GM18861 (cell line): ENCODE measurements around the gene GRIN2A.

ENCODE experiments used
- ATAC-seq: cut with Tn5 transposase; IDR thresholded peaks from one replicate; pipeline ENCODE4 v1.9.1; 2021; ENCODE audit not compliant: unreplicated experiment

GRIN2A gene

DNA sequence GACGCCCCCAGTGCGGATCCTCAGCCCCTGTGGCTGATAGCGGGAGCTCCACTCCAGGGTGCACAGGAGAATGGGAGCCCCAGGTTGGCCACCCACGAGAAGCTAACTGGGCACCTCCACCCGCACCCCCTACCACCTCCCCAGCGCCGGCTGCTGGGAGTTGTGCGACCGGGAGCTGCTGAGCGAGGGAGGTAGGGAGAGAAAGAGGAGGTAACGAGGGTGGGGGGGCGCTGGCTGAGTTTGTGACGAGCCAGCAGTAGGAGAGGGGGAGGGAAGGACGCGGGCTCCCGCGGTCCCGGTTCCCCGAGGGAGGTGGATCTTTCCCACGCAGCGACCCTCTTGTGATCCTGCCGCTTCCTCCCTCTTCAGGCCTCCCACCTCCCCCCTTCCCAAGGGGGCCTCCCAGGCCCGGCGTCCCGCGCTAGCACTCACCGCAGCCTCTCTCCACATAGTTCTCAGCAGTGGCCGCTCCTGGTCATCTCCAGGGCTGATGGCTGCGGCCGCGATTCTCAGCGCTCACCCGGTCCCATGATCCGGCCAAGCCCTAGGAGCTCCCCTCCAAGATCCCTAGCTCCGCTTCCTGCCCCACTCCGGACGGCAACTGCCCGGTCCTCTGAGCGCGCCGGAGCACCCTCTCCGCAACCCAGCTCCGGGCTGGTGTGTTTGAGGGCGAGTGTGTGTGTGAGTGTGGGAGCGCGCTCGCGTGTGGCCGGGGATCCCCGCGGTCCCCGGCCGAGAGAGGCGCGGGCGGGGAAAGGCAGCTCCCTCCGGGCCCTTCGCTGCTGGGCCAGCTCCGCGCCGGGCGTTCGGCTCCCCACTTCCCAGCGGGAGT, at the start of gene GRIN2A:
GRIN2A (minus strand) TSS at position 207 of the 832 bp plus-strand sequence. CDS start 2,017 bp downstream, outside the sequence.
- ATAC-seq, result no peak

DNA sequence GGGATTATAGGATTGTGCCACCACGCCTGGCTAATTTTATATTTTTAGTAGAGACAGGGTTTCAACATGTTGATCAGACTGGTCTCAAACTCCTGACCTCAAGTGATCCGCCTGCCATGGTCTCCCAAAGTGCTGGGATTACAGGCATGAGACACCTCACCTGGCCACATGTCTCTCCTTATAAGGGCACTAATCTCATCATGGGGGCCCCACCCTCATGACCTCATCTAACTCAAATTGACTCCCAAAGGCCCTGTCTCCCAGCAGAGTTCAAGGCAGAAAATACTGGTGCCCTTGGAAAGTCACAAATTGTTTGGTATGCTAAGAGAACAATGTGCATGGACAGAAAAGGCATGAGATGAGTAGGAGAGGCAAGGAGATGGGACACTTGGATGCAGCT, 49.3 kb upstream of the GRIN2A start:
- no peak for ATAC-seq

DNA sequence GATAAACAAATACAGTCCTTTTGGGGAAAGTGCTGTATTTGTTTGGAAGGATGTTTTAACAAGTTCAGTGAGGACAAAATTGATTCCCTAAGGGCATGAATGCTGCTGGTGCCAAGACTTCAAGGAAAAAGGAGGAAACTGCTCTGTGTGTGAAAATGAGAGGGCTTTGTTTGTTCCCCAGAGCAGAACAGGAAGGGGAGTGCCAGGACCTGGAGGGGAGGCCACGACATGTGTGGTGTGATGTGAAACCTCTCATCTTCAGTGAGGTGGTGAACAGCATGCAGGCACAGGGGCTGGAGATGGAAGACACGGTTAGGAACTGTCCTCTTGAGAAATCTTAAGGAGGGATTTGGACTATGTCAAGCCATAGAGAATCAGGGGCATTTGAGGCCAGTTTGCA, 46.6 kb upstream of the GRIN2A start:
- peak; percentile 49 for ATAC-seq

DNA sequence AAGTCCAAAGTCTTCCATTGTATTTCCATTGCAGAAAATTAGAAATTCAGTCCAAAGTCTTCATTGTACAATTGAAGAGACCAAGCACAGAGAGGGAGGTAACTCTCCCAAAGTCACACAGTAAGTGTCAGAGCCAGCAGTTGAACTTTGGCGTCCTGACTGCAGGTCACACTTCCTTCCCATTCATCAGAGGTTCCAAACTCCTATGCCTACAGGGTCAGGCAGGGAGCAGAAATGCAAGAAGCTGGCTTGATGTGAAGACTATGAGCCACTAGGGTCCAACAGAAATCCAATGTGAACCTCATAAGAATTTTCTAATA, 44.7 kb upstream of the GRIN2A start:
- no peak for ATAC-seq

DNA sequence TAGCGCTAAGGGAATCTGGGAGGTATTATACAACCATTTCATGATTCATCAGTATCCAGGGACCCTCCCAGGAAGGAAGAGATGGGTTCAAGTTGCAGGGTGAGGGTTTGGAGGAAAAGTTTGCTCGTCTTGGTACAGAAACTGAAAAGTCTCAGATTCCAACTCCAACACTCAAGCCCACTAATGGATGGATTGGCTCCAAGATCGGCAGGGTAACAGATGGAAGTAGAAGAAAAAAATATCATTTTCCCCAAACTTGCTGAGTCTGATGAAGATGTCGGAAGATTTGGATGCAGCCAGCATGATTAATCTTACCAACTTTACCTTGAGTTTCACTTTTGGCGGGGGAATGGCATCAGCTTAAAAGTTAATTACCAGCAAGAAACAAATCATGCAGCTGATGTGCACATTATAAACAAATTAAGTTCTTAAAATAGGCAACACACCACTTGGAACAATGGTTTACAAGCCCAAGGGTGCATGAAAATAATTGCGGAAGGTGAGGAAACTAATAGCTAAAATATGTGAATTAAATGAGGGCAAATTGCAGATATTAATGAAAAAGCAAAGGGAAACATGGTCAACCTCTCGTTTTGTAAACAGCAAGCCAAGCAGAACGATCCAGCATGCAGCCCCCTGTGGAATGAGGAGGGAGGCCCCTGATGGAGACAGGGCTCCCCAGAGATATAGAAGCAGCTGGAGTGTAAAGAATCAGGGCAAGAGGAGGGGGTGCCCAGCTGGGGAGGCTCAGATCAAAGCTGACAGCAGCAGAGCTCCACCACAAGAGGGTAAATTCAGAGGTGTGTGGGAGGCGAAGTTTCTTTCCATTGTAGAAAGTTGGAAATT, 44.1 kb upstream of the GRIN2A start:
- ATAC-seq, result no peak

DNA sequence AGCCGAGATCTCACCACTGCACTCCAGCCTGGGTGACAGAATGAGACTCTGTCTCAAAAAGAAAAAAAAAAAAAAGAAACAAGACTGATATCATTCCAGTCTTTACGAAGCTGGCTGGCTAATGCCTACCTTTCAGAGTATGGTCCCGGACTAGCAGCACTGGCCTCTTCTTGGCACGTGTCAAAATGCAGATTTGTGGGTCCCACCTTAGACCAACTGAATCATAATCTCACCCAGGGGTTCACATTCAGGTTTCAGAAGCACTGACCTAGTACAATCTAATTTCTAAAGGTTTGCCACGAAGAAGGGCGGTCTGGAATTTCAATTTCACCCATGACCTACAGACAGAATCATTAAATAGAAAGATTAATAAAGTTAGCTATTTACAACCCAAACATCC, 43.4 kb upstream of the GRIN2A start:
- no peak for ATAC-seq

DNA sequence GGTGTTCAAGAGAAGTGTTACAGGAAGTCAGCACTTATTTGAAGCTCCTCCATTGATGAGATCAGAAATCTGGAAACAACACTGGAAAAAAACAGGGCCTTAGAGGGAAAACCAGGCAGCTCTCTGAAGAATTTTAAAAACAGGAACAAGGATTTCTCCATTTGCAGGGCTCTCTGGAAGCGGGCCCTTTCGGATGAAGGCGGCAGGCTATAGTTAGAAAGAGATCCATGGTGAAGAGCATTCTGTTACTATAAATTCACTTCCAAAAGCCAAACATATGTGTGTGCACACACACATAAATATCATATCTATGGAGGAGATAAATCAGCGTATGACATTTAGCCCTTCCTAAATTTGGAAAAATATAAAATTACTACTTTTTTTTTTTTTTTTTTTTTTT, 42.6 kb upstream of the GRIN2A start:
- ATAC-seq, result no peak

DNA sequence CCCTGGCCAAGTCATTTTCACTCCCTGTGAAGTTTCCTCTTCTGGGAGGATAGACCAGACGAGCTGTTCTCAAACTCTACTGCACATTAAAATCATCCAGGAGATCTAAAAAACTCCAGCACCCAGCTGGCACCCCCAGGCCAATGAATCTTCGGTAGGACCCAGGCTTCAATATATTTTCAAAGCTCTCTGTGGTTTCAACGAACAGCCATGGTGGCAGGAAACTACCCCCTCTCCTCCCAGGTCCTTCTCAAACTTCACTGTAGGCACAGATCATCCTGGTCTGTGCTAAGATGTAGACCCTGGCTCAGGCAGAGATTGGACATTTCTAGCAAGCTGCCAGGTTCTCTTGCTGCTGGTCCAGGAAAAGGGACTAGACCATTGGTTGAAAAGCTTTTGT, 38.7 kb upstream of the GRIN2A start:
- ATAC-seq, result no peak

DNA sequence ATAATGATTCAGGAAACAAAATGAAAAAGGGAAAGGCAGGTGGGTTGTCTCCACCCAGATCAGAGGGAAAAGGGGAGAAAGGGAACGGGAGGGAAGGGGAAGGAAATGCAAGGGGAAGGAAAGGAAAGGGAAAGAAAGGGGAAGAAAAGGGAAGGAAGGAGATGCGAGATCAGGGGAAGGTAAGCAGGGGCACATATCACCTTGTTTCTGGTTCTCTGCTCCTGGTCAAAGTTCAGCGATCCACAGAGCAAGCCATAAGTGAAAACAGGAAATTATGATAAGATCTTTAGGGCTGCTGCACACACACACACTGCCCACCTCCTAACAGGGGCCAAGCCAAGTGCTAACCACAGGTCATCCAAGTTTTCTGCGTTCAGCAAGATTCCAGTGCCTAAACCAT, 37.5 kb upstream of the GRIN2A start:
- ATAC-seq, result no peak

DNA sequence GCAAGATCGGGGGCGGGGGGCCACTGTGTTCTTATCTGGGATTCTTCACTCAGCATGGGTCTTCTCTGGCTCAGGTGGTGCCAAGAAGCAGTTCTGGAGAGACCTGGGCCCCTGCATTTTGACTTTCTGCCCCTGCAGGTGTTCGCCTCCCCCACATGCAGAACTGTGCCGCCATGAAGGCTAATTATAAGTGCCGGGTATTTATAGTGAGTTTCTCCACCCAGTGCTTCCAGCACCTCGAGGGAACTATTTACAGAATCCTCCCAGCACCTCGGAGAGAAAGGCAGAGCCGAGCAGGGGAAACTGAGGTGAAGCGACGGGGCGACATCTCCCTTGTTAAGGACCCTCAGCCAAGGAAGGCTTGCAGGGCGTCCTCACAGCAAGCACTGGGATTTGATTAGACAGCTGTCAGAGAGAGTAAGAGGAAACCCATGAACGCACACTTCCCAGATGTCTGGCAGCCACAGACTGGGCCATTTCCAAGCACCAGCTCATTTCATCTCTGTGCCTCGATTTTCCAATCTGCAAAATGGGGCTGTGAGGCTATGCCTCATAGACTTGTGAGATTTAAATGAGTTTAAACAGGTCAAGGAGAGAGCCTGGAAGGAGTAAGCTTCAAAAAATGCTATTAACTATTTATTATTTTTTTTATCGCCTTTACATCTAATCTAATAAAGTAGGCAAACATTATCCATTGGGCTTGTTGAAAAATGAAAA, 36.4 kb upstream of the GRIN2A start:
- ATAC-seq, result no peak

DNA sequence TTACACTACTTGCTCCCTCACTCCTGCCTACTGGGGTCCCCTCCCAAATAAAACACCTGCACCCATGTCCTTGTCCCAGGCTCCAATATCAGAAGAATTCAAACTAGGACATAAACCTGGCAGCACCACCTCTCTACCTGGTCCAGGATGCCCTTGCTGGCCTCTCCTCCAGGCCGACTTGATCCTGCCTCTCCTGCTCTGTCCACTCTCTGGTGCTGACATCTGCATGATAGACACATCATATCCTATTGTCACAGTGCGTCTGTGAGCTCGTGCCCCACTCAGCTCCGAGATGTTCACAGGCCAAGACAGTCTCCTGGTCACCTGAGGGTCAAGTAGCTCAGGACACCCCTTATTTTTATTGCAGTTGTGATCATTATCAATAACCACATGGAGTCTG, 31.5 kb upstream of the GRIN2A start:
- ATAC-seq, result no peak

DNA sequence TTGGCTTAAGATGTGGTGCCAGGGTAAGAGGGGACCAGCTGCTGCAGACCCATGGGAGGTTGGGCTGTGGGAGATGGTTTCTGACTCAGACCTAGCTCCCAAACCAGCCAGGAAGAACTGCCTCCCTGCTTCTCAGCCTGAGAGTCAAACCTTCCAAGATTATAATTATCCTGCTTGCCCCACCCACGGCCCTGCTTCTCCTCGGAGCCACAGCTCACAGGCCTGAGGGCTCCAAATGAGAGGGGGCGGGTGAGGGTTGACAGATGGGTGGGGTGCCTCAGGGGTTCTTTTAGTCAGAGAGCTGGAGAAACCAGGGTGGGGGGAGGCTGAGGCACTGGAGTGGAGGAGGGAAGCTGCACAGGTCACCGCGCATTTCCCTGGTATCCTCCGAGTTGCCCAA, 28.7 kb upstream of the GRIN2A start:
- ATAC-seq, result no peak

DNA sequence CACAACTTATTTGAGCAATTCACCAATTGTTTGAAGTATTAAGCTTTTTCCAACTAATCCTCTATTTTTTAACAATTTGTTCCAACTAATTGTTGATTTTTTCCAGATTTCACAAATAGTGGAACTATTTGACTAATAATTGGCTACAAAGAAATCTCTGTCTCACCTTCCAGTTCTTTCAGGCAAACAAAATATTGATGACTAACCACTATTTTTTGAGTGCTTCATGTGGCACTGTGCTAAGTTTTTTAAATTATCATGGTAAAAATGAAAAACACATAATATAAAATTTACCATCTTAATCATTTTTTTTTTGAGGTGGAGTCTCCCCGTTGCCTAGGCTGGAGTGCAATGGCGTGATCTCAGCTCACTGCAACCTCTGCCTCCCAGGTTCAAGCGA, 24.6 kb upstream of the GRIN2A start:
- ATAC-seq, result no peak

DNA sequence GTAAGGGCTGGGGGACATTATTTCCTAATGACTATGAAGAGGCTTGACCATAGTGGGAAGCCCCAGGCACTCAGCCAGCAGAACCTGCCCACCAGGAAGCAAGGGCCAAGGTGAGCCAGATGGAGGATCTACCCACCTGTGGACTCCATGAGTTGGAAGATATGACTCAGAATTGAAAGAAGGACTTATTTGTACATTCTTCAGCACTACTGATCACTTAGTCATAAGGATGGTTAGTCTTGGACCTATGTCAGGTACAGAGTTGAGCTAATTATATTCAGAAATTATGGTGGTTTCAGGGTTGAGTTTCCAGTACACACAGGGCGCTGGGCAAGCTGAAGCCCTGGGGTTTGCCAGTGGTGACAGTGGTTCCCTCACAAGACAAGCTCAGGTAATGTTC, 24.0 kb upstream of the GRIN2A start:
- ATAC-seq, result peak; percentile 67

DNA sequence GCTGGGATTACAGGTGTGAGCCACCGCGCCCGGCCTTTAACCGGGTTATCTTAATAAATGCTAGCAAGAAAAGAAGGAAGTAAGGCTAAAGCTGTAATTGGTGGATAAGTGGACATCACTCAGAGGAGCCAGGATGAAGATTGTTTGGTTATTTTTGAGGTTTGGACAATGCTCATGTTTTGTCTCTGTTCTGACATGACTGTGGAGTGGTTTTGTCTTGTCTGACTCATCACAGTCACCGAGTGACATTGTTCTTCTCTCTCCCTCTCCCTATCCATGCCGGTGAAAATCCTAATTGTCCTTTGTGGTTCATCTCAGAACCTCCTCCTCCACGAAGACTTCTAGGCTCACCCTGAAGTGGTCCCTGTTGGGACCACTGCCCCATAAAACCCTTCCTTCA, 23.5 kb upstream of the GRIN2A start:
- ATAC-seq, result no peak

DNA sequence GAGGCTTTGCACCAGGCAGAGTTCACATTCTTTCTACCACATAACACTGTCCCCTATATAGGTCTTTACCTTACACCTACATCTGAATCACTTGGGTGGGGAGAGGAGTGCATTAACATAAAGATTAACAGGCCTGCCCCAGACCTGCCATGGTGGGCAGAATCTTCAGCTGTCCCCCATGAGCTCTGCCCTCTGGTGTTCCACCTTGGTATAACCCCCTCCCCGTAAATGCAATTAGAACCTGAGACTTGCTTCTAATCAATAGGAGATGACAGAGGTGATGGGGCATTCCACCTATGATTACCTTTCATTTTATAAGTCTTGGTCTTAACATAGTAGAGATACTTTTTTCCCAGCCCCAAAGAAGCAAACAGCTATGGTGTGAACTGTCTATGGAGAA, 20.4 kb upstream of the GRIN2A start:
- ATAC-seq, result no peak

DNA sequence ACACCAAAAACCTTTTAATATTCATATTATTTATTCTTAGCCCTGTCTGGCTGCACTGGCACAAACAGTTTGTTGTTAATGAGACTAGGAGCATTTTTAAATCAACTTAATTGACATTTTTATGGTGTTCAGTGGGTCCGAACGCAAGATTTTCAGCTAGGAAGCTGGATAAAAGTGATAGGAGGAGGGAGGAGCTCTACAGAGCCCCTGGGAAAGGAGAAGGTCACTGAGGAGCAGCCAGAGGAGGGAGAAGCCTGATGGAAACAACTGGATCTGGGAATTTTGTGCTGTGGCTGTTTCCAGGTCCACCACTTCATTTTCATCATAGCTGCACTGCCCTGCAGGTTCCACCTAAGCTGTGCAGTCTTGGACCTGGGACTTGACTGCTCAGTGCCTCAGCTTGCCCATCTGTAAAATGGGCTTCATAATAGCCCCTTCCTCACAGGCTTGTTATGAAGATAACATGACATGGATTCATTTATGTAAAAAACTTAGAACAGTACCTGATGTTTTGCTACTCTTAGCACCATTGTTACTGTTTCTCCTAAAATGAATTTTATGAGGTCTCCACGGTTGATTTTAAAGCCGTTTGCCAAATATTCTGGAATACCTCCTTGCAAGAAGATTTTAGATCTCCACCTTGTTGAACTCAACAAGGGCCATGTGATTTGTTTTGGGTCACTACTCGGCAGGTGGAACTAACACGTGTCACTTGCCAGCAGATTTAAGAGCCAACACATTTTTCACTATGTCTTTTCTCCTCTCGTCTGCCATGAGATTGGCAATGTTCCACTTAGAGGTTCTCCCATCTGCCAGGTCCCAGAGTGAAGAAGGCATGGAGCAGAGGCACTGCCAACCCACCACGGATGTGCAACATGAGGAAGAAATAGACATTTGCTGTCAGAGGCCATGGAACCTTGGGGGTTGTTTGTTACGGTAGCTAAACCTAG, 18.7 kb upstream of the GRIN2A start:
- ATAC-seq, result no peak

DNA sequence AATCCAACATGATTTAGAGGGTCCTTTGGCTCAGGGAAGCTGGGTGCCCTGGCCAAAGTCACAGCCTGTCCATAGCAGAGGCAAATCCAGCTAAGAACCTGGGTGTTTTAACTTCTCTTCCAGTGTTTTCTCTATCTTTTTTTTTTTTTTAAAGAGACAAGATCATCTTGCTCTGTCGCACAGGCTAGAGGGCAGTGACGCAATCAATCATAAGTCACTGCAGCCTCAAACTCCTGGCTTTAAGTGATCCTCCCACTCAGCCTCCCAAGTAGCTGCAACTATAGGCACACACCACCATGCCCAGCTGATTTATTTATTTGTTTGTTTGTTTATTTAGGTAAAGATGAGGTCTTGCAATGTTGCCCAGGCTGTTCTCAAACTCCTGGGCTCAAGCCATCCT, 14.8 kb upstream of the GRIN2A start:
- ATAC-seq, result no peak

DNA sequence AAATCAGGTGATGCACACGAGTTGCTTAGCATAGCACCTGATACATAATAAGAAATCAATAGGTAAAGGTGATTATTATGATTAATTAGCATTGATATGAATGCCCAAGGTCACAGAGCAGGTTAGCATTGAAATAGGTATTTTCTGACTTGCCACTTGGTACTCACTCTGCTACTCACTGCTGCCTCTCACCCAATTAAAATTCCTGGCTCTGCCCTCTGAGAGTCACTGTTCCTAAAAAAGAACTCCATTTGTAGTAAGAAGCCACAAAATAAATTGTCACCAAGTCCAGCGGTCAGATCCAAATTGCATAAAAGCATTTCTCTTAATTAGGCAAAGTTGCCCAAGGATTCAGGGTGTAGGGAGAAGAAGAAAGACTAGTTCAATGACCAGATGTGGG, 8.9 kb upstream of the GRIN2A start:
- ATAC-seq, result no peak

DNA sequence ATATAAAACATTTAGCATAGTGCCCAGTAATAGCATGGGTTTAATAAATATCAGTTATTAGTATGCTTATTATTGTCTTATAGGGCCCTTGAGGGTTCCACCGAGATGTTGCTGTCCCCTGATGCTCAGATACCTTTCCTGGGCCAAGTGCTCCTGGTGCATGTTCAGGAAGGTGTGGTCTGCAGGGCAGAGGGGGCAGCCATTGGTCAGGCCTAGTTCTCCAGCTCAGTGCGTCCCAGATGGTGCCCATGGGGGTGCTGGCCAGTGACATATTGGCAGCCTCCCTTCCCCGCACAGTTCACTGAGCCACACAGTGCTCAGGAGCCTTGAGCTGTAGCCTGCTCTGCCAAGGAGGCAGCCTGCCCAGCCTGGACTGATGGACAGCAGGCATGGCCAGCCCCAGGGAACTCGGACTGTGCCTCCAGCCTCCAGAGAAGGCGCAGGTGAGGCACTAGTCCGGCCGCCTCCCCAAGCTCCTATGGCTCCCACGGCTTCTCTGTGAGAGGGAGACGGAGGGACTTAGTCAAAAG, 7.7 kb upstream of the GRIN2A start:
- no peak for ATAC-seq
